Measurements from ENCODE around the gene RPA1.

The RPA1 gene

GRCh38 chr17:1829216-1829591, 601 bp upstream of the RPA1 start:
- TF ChIP-seq CTCF (IDR thresholded peaks at IDR 0.05): no peak

- TF ChIP-seq CTCF (IDR thresholded peaks at IDR 0.05): no peak
These were observed 483 bp downstream of the RPA1 start for GRCh38 chr17:1830288-1830687.

- no peak for TF ChIP-seq CTCF (IDR thresholded peaks at IDR 0.05)
These were observed 4.8 kb downstream of the RPA1 start for GRCh38 chr17:1834380-1835149.

GRCh38 chr17:1839516-1839915, 9.7 kb downstream of the RPA1 start:
- TF ChIP-seq CTCF (IDR thresholded peaks at IDR 0.05): no peak

GRCh38 chr17:1843947-1844346, 14.1 kb downstream of the RPA1 start:
- no peak for TF ChIP-seq CTCF (IDR thresholded peaks at IDR 0.05)

GRCh38 chr17:1847191-1847590, 17.4 kb downstream of the RPA1 start:
- no peak for TF ChIP-seq CTCF (IDR thresholded peaks at IDR 0.05)

GRCh38 chr17:1852327-1852726, 22.5 kb downstream of the RPA1 start:
- no peak for TF ChIP-seq CTCF (IDR thresholded peaks at IDR 0.05)

- no peak for TF ChIP-seq CTCF (IDR thresholded peaks at IDR 0.05)
These were observed 23.9 kb downstream of the RPA1 start for GRCh38 chr17:1853698-1854097.
